GM10248 (cell line): ENCODE measurements around the gene GKN2.

Experiments used
- CTCF ChIA-PET: fragments of 300-600 bp; sonication (Branson Sonifier 250); formaldehyde crosslinking; extraction: SDS; loops from one replicate; lab custom pipeline; 2021; ENCODE audit warnings: antibody characterized with exemption; lab: Yijun Ruan, JAX
- POLR2A ChIA-PET: fragments of 350-650 bp; sonication (Branson Sonifier 250); formaldehyde crosslinking; extraction: SDS; loops from one replicate; lab custom pipeline; 2020; ENCODE audit warnings: antibody characterized with exemption; lab: Yijun Ruan, JAX
- DNase-seq: peaks from one replicate; pipeline ENCODE4 v3.0.0; 2012; ENCODE audit errors: extremely low spot score
- CTCF ChIP-seq: IDR thresholded peaks from 2 replicates; pipeline ENCODE4 v1.5.1; 2012; ENCODE audit warnings: mild to moderate bottlenecking, low read depth; ENCODE audit errors: extremely low read depth, missing control alignments, control extremely low read depth

GKN2 gene

DNA sequence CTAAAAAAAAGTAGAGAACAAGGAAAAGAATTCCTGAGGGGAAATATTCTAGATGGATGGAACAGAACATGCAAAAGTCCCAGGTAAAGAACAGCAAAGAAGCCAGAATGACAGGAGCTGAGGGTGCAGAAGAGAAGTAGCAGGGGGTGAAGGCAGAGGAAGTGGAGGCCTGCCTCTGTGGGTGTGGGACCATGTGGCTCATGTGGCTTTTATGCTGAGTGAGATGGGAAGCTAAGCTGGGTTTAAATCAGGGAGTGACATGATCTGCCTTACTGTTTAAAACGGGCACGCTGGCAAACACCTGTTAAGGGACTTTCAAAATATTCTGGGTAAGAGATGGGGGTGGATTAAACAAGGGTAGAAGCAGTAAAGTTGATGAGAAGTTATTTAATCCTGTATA, 40.0 kb downstream of the GKN2 start:
- ChIA-PET POLR2A (no interaction called here), CTCF (interaction anchor here (1.0 to 3.5 kb wide), 7 partner anchors 13 to 448 kb away, joined by 3 to 23 read pairs (median 7); no protein-coding TSS in a partner anchor)
- no peak for TF ChIP-seq CTCF
- DNase-seq = no peak

GRCh38 chr2:68912111-68912510, 40.6 kb downstream of the GKN2 start:
- TF ChIP-seq CTCF = no peak
- DNase-seq = no peak
- CTCF ChIA-PET = interaction anchor here (0.7 to 1.9 kb wide), 9 partner anchors 13 to 449 kb away, joined by 3 to 12 read pairs (median 4); no protein-coding TSS in a partner anchor
- POLR2A ChIA-PET = no interaction called here

- CTCF ChIA-PET = interaction anchor here (0.7 to 1.9 kb wide), 9 partner anchors 14 to 448 kb away, joined by 3 to 12 read pairs (median 4); no protein-coding TSS in a partner anchor
- DNase-seq = no peak
- POLR2A ChIA-PET = interaction anchor here (0.5 kb wide), 1 partner anchor 445 kb away, joined by 3 read pairs; the partner anchor contains the start of gene FBXO48
- no peak for TF ChIP-seq CTCF
Measured at GRCh38 chr2:68911709-68912108, 41.0 kb downstream of the GKN2 start.

GRCh38 chr2:68911246-68911645, 41.4 kb downstream of the GKN2 start:
- CTCF ChIA-PET = interaction anchor here (1.0 to 1.9 kb wide), 8 partner anchors 14 to 448 kb away, joined by 3 to 12 read pairs (median 4); no protein-coding TSS in a partner anchor
- TF ChIP-seq CTCF = no peak
- POLR2A ChIA-PET = interaction anchor here (0.5 kb wide), 1 partner anchor 444 kb away, joined by 3 read pairs; the partner anchor contains the start of gene FBXO48
- DNase-seq = no peak

DNA sequence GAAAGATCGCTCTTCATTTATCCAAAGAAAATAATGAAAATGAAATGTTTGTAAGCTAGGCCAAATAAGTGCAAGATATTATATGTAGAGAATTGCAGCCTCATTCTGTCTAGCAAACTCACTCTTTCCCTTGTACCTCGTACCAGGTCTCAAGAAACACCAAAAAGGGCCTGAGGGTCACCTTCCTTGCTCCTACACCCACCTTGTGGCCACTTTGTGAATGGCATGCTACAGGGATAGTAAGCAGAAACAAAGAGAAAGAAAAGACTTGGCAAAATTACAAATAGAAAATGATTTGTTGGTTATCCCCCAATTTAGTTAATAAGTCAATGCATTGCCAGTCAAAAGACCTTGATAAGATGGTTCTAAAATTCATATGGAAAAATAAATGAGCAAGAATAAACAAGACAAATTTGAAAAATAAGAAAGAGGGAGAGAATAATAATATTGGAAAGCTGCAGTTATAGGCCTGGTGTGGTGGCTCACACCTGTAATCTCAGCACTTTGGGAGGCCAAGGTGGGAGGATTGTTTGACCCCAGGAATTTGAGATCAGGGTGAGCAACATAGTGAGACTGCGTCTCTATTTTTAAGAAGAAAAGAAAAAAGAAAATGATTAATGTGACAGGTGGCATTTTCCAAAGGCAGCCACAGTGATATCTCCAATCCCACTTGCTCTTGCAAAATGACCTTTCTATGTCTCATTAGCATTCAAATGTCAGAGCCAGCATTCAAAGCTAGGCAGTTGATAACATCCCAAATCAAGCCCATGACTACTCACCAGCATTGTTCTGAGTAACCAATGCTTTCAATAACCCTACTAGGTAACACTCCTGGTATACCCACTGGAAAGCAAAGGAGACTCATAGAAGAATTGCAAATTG, 42.7 kb downstream of the GKN2 start:
- TF ChIP-seq CTCF = peak; percentile 90
- ChIA-PET POLR2A (no interaction called here), CTCF (interaction anchor here (0.7 to 4.9 kb wide), 27 partner anchors 12 to 448 kb away, joined by 3 to 79 read pairs (median 4); partner anchors contain the start of genes APLF and FBXO48)
- peak; percentile 70 for DNase-seq

DNA sequence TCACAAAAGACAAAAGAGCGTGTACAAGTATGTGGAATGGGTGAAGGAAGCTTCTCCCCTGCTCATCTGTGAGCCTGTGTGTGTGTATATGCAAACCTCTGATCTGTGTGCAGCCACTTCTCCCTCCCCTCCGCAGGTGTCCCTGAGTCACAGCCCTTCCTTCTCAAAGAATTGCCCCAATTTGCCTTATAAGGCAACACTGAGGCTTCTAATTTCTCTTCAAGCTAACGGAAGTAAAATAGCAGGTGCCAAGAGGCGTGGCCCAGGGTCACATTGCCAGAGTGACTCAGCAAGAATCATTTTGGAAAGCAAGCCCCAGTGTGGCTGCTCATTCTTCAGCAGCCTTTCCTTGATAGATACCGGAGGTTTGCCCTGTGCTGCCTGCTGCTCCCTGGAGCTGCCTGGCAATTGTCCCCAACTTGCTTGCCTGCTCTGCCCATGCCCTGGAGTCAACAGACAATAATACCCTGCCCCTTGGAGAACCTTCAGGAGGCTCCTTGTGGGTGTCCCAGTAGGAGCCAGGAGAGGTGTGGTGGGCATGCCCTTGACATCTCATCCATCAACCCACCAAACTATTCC, 44.2 kb downstream of the GKN2 start:
- CTCF ChIA-PET = interaction anchor here (0.9 to 4.9 kb wide), 31 partner anchors 10 to 467 kb away, joined by 3 to 79 read pairs (median 5); partner anchors contain the start of genes APLF and FBXO48
- peak; percentile 81 for DNase-seq
- no peak for TF ChIP-seq CTCF
- POLR2A ChIA-PET = interaction anchor here (0.6 kb wide), 2 partner anchors 190 to 441 kb away, joined by 3 read pairs; partner anchors contain the start of genes APLF and FBXO48
